IMR-90 (cell line): ENCODE measurements around the gene ANTXR1.

ENCODE experiments used
- CEBPB ChIP-seq: IDR thresholded peaks from 2 replicates; pipeline ENCODE4 v1.6.1; 2012; ENCODE audit warnings: low read depth, low read length, improper control_type of control experiment
- CHD1 ChIP-seq: IDR thresholded peaks from 2 replicates; pipeline ENCODE4 v1.6.1; 2012; ENCODE audit warnings: low read depth, low read length, improper control_type of control experiment
- MAFK ChIP-seq: IDR thresholded peaks from 2 replicates; pipeline ENCODE4 v1.6.1; 2012; ENCODE audit warnings: low read depth, low read length, improper control_type of control experiment
- MAZ ChIP-seq: IDR thresholded peaks from 2 replicates; pipeline ENCODE4 v1.6.1; 2012; ENCODE audit warnings: low read depth, mild to moderate bottlenecking, low read length, improper control_type of control experiment, moderate library complexity, borderline replicate concordance
- MXI1 ChIP-seq: IDR thresholded peaks from 2 replicates; pipeline ENCODE4 v1.6.1; 2012; ENCODE audit warnings: low read depth, mild to moderate bottlenecking, low read length, moderate library complexity, borderline replicate concordance
- POLR2A ChIP-seq: IDR thresholded peaks from 2 replicates; pipeline ENCODE4 v1.6.1; 2012; ENCODE audit warnings: mild to moderate bottlenecking, low read depth, low read length
- RAD21 ChIP-seq: IDR thresholded peaks from 2 replicates; pipeline ENCODE4 v1.6.1; 2012; ENCODE audit warnings: low read length, improper control_type of control experiment
- RCOR1 ChIP-seq: IDR thresholded peaks from 2 replicates; pipeline ENCODE4 v1.6.1; 2012; ENCODE audit warnings: mild to moderate bottlenecking, low read length, improper control_type of control experiment; ENCODE audit not compliant: insufficient replicate concordance
- RFX5 ChIP-seq: IDR thresholded peaks from 2 replicates; pipeline ENCODE4 v1.8.0; 2012; ENCODE audit warnings: low read depth, mild to moderate bottlenecking, low read length, moderate library complexity
- SMC3 ChIP-seq: fragments of 150-350 bp; IDR thresholded peaks from 2 replicates; pipeline ENCODE4 v1.6.1; 2016; ENCODE audit warnings: low read depth, mild to moderate bottlenecking, antibody characterized with exemption, low read length, moderate library complexity
- TF ChIP-seq, protein P1 (sequence below): conservative IDR thresholded peaks from 2 replicates; pipeline ENCODE4 v1.5.1; 2012; ENCODE audit warnings: mild to moderate bottlenecking, low read depth, low read length, improper control_type of control experiment

DNA sequence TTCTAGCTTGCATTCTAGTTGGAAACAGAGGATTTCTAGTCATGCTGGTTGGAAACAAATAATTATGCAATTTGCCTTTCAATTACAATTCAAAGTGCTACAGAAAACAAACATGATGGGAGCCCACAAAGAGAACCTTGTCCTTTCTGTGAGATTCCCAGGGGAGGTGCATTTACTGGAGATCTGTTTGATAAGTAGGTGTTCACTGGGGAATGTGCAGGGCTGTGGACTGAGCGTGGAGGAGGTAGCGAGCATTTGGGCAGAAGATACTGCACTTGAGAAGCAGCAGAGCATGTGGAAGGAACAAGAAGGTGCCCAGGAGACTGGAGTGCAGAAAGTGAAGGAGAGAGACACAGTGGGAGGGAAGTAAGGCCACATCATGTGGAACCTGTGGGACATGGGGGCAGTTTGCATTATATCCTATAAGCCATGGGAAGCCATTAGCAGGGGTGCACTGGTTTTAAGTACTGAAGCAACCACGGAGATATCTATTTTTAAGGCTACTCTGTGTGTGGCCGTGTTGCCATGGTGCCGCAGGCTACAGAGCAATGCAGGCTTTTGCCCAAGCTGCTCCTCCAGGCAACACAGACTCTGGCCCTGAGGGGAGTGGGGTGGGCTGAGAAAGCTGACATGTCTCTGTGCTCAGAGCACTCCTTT lies 154.0 kb downstream of the ANTXR1 start:
- no peak for TF ChIP-seq CHD1
- TF ChIP-seq POLR2A, result no peak
- TF ChIP-seq RAD21, result no peak
- TF ChIP-seq, protein P1, sequence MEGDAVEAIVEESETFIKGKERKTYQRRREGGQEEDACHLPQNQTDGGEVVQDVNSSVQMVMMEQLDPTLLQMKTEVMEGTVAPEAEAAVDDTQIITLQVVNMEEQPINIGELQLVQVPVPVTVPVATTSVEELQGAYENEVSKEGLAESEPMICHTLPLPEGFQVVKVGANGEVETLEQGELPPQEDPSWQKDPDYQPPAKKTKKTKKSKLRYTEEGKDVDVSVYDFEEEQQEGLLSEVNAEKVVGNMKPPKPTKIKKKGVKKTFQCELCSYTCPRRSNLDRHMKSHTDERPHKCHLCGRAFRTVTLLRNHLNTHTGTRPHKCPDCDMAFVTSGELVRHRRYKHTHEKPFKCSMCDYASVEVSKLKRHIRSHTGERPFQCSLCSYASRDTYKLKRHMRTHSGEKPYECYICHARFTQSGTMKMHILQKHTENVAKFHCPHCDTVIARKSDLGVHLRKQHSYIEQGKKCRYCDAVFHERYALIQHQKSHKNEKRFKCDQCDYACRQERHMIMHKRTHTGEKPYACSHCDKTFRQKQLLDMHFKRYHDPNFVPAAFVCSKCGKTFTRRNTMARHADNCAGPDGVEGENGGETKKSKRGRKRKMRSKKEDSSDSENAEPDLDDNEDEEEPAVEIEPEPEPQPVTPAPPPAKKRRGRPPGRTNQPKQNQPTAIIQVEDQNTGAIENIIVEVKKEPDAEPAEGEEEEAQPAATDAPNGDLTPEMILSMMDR, result no peak
- TF ChIP-seq RCOR1, result no peak
- TF ChIP-seq SMC3, result no peak
- no peak for TF ChIP-seq CEBPB
- no peak for TF ChIP-seq MAZ
- TF ChIP-seq RFX5, result no peak
- no peak for TF ChIP-seq MAFK
- TF ChIP-seq MXI1, result no peak
